ENCODE data around the gene VWA3B. TPM values are rescaled to one million over a fixed set of nuclear protein-coding genes. Genes with fewer than 3 reads are reported as not detected.

Gene VWA3B
- polyA plus RNA-seq, 1 donor (not counting 4 experiments of a cell fraction or from before 2014, with no cell fraction given): not detected

DNA sequence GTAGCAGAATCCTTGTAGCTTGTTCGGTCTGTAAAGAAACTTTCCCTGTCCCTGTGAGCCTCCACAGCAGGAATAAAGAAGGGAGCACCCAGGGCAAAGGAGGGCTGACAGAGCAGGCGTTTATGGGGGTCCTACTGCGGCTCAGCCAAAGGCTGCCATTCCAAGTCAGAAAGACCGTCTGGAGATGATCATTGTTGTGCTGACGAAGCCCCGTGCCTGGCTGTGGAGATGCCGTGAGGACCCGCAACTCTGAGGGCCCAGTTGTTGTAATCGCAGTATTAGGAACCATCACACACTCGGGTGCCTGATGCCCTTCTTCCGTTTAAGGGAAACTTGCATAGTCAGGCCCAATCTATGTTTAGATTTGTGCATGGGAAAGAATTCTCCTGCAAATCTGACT lies 16.9 kb upstream of the VWA3B start:
- Histone ChIP-seq H3K9me3 (ENCODE audit: control insufficient read depth, low read depth, low read length) (no peaks in the 10 kb centered on the region), H3K27me3 (ENCODE audit: control insufficient read depth, extremely low read depth, insufficient read depth, low read length) (no peaks in the 10 kb centered on the region), H3K4me2 (ENCODE audit: control insufficient read depth, extremely low read depth, insufficient read depth, low read depth, low read length) (no peak overlapping the region), H3K4me1 (ENCODE audit: control insufficient read depth, extremely low read depth, insufficient read depth, low read length) (no peaks in the 10 kb centered on the region), H3K9me1 (ENCODE audit: control insufficient read depth, extremely low read depth, insufficient read depth, low read length) (no peaks in the 10 kb centered on the region), H2AFZ (ENCODE audit: control insufficient read depth, low read length) (no peak overlapping the region), H3K36me3 (ENCODE audit: control insufficient read depth in 2 of 2, extremely low read depth in 1 of 2, insufficient read depth in 2 of 2, low read length in 2 of 2) (no peaks in the 10 kb centered on the region), H4K20me1 (ENCODE audit: control insufficient read depth, extremely low read depth, insufficient read depth, low read length) (no peaks in the 10 kb centered on the region), H3K9ac (ENCODE audit: control insufficient read depth, extremely low read depth, insufficient read depth, low read length) (no peak overlapping the region), H3K27ac (ENCODE audit: control insufficient read depth, insufficient read depth, low read length) (no peak overlapping the region), H3K4me3 (ENCODE audit: control insufficient read depth in 2 of 3, extremely low read depth in 1 of 3, insufficient read depth in 2 of 3, low read depth in 1 of 3, low read length in 3 of 3) (no peak overlapping the region), H3K79me2 (ENCODE audit: control insufficient read depth, insufficient read depth, low read length) (no peaks in the 10 kb centered on the region)
- DNase-seq (ENCODE audit: low read depth, low spot score) (no peak), FAIRE-seq (no peak)
- TF ChIP-seq, protein P1, sequence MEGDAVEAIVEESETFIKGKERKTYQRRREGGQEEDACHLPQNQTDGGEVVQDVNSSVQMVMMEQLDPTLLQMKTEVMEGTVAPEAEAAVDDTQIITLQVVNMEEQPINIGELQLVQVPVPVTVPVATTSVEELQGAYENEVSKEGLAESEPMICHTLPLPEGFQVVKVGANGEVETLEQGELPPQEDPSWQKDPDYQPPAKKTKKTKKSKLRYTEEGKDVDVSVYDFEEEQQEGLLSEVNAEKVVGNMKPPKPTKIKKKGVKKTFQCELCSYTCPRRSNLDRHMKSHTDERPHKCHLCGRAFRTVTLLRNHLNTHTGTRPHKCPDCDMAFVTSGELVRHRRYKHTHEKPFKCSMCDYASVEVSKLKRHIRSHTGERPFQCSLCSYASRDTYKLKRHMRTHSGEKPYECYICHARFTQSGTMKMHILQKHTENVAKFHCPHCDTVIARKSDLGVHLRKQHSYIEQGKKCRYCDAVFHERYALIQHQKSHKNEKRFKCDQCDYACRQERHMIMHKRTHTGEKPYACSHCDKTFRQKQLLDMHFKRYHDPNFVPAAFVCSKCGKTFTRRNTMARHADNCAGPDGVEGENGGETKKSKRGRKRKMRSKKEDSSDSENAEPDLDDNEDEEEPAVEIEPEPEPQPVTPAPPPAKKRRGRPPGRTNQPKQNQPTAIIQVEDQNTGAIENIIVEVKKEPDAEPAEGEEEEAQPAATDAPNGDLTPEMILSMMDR (optimal IDR thresholded peaks at IDR 0.05 in 1 of 3, IDR thresholded peaks at IDR 0.05 in 1 of 3, conservative IDR thresholded peaks at IDR 0.05 in 1 of 3; ENCODE audit: extremely low read depth in 1 of 3, insufficient read depth in 2 of 3, low read length in 3 of 3): no peak
- dilution Hi-C loops (cut with MboI; ENCODE audit: extremely low pct_ligation_motif_present, low sequenced_read_pairs): no loop called here

DNA sequence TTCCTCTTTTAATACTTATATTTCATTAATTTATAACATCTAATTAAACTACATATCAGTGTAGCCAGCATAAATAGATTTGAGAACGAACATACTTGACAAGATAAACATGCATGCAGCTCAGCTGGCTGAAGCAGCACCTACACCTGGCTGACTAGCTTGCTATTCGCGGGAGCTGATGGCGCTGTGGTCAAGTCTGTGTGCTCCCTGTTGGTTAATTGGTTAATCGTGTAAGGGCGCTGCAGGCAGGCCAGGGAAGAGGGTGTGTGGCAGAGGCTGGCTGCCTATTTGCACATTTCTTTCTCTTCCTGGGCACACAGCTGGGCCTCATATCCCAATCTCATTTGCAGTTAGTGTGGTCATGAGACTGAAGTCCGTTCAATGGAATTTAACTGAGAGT lies 14.5 kb upstream of the VWA3B start:
- H3K27me3 ChIP-seq (ENCODE audit: control insufficient read depth, extremely low read depth, insufficient read depth, low read length): no peaks in the 10 kb centered on the region
- no peaks in the 10 kb centered on the region for H3K4me1 ChIP-seq (ENCODE audit: control insufficient read depth, extremely low read depth, insufficient read depth, low read length)
- no peak overlapping the region for H2AFZ ChIP-seq (ENCODE audit: control insufficient read depth, low read length)
- H3K27ac ChIP-seq (ENCODE audit: control insufficient read depth, insufficient read depth, low read length): no peak overlapping the region
- no peaks in the 10 kb centered on the region for H3K9me3 ChIP-seq (ENCODE audit: control insufficient read depth, low read depth, low read length)
- FAIRE-seq (no peak), DNase-seq (ENCODE audit: low read depth, low spot score) (no peak)
- dilution Hi-C loops (cut with MboI; ENCODE audit: extremely low pct_ligation_motif_present, low sequenced_read_pairs): no loop called here
- H3K79me2 ChIP-seq (ENCODE audit: control insufficient read depth, insufficient read depth, low read length): no peaks in the 10 kb centered on the region
- H3K9ac ChIP-seq (ENCODE audit: control insufficient read depth, extremely low read depth, insufficient read depth, low read length): no peak overlapping the region
- no peaks in the 10 kb centered on the region for H3K36me3 ChIP-seq (ENCODE audit: control insufficient read depth in 2 of 2, extremely low read depth in 1 of 2, insufficient read depth in 2 of 2, low read length in 2 of 2)
- no peaks in the 10 kb centered on the region for H3K9me1 ChIP-seq (ENCODE audit: control insufficient read depth, extremely low read depth, insufficient read depth, low read length)
- H4K20me1 ChIP-seq (ENCODE audit: control insufficient read depth, extremely low read depth, insufficient read depth, low read length): no peaks in the 10 kb centered on the region
- no peak overlapping the region for H3K4me3 ChIP-seq (ENCODE audit: control insufficient read depth in 2 of 3, extremely low read depth in 1 of 3, insufficient read depth in 2 of 3, low read depth in 1 of 3, low read length in 3 of 3)
- TF ChIP-seq, protein P1 (optimal IDR thresholded peaks at IDR 0.05 in 1 of 3, IDR thresholded peaks at IDR 0.05 in 1 of 3, conservative IDR thresholded peaks at IDR 0.05 in 1 of 3; ENCODE audit: extremely low read depth in 1 of 3, insufficient read depth in 2 of 3, low read length in 3 of 3): no peak
- TF ChIP-seq EZH2 (IDR thresholded peaks at IDR 0.05; ENCODE audit: low read length): no peak
- H3K4me2 ChIP-seq (ENCODE audit: control insufficient read depth, extremely low read depth, insufficient read depth, low read depth, low read length): no peak overlapping the region

Data from keratinocyte (primary cell).